ENCODE results near the gene PLAAT1.

DNA sequence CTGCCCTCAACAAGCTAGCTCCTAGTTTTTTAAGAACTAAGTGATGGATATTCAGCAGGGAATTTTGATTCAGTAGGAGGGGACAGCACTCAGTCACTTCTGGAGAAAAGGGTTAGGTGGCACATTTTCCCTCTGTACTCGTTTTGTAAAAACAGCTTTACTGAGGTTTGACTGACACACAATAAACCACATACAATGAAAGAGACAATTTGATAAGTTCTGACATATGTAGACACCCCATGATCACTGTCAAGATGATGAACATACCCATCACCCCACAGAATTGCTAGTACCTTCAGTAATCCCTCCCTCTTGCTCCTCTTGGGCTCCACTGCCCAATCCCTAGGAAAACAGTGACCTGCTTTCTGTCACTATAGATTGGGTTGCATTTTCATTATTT lies 29.0 kb upstream of the PLAAT1 start:
- TF ChIP-seq, protein P1, sequence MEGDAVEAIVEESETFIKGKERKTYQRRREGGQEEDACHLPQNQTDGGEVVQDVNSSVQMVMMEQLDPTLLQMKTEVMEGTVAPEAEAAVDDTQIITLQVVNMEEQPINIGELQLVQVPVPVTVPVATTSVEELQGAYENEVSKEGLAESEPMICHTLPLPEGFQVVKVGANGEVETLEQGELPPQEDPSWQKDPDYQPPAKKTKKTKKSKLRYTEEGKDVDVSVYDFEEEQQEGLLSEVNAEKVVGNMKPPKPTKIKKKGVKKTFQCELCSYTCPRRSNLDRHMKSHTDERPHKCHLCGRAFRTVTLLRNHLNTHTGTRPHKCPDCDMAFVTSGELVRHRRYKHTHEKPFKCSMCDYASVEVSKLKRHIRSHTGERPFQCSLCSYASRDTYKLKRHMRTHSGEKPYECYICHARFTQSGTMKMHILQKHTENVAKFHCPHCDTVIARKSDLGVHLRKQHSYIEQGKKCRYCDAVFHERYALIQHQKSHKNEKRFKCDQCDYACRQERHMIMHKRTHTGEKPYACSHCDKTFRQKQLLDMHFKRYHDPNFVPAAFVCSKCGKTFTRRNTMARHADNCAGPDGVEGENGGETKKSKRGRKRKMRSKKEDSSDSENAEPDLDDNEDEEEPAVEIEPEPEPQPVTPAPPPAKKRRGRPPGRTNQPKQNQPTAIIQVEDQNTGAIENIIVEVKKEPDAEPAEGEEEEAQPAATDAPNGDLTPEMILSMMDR (IDR thresholded peaks at IDR 0.05 in 8 of 11, conservative IDR thresholded peaks at IDR 0.05 in 3 of 11) = no peak
- TF ChIP-seq POLR2AphosphoS5 (IDR thresholded peaks at IDR 0.05) (no peak), POLR2A (IDR thresholded peaks at IDR 0.05) (no peak)

Data from spleen (tissue), 7 donors.